Astrocyte of the hippocampus (primary cell): ENCODE results near the gene IGSF11.
A peak's percentile ranks its signal among the peaks of the same experiment; 100 is the strongest.
"Not testable (repeated sequence)": the region's sequence is repeated elsewhere in the genome, so short reads cannot be mapped to it uniquely, and the experiment has no call there.

Experiments
- DNase-seq: peaks from one replicate; pipeline ENCODE4 v3.0.0; 2011; ENCODE audit warnings: low read depth, low spot score

The IGSF11 gene

GRCh38 chr3:118990823-118991560, 43.7 kb downstream of the IGSF11 start:
- peak; percentile 69 for DNase-seq

GRCh38 chr3:118988198-118989130, 46.2 kb downstream of the IGSF11 start:
- DNase-seq = no peak

GRCh38 chr3:118987477-118987876, 47.2 kb downstream of the IGSF11 start:
- DNase-seq = peak; percentile 93

- no peak for DNase-seq
Measured at GRCh38 chr3:118986734-118987133, 47.9 kb downstream of the IGSF11 start.

- DNase-seq = no peak
Measured at GRCh38 chr3:118984699-118985098, 49.9 kb downstream of the IGSF11 start.

- no peak for DNase-seq
Measured at GRCh38 chr3:118981494-118982134, 53.0 kb downstream of the IGSF11 start.

DNA sequence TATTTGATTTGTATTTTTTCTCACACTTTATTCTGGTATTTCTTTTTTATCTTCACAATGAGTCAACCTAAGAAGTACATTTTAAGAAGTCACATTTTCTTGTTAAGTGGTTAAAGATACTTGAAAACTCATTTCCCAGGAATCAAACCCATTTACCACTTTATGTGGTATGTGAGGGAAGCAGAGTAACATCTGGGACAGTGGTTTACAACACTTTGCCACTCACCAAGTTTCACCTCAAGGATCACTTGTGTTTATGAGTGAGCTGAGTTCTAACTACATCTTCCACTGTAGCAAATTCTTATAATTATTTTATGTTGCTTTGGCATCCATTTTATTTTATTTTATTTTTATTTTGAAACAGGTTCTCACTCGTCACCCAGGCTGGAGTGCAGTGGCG, 53.8 kb downstream of the IGSF11 start:
- DNase-seq = no peak

- DNase-seq = no peak
Measured at GRCh38 chr3:118978393-118978758, 56.3 kb downstream of the IGSF11 start.

- no peak for DNase-seq
Measured at GRCh38 chr3:118977671-118978392, 56.8 kb downstream of the IGSF11 start.

GRCh38 chr3:118977118-118977517, 57.5 kb downstream of the IGSF11 start:
- no peak for DNase-seq

DNA sequence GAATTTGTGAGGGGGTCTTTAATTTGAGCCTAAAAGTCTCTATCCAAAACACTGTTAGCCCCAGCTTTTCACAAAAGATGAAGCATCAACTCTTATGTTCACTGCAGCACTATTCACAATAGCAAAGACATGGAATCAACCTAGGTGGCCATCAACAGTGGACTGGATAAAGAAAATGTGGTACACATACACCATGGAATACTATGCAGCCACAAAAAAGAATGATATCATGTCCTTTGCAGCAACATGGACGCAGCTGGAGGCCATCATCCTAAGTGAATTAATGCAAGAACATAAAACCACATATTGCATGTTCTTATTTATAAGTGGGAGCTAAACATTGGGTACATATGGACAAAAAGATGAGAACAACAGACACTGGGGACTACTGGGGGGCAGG, 59.2 kb downstream of the IGSF11 start:
- DNase-seq = not testable (repeated sequence)

- DNase-seq = no peak
Measured at GRCh38 chr3:118974356-118975097, 60.1 kb downstream of the IGSF11 start.

DNA sequence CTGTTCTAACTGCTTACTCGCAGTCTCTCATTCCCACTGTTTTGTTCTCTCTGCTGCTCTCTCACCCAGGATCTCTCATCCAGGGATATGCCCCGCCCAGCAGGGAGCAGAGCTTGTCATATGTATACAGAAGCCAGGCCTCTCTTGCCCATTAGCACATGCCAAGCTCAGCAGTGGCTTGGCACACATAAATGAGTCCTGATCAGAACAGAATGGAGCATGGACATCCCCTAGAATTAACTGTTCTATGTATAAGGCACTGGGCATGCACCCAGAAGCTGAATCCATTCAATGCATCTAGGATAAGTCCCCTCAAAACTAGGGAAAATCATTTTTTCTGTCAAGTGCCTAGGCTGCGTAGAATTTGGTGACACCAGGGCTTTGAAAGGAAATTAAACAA, 61.6 kb downstream of the IGSF11 start:
- no peak for DNase-seq

DNA sequence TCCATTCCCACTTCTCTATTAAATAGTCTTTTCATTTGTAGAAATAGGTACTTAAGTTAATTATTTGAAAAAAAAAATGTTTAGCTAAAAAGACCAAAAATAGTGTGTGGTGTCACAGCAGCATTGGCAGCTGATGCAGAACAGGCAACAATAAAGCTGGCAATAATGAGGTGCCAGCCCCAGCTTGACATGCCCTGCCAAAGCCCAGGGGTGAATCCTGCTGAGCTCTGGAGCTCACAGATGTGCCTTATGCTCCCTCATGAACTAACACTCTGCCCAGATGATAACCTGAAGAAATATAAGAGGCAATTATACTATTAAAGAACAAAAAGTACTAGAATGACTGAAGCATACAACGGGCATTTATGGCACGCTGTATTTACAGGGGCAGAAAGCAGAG, 63.8 kb downstream of the IGSF11 start:
- DNase-seq = no peak

DNA sequence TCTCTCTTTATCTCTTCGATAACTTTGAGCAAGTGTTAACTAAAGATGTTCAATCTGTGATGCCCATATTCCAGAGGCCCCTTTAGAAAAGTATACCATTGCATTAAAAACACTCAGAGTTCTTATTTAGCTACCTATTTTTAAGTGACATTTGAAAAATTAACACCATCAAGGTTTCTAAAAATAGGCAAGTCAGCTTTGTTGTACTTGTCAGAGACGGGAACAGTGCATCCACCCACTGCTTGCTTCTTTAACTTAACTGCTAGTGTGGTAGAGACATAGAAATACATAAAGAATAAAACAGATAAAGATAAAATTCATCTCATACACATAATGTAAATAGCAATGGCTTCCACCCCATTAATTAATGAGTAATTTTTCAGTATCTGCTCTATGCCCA, 66.0 kb downstream of the IGSF11 start:
- DNase-seq = no peak

GRCh38 chr3:118968111-118968510, 66.5 kb downstream of the IGSF11 start:
- DNase-seq = no peak

DNA sequence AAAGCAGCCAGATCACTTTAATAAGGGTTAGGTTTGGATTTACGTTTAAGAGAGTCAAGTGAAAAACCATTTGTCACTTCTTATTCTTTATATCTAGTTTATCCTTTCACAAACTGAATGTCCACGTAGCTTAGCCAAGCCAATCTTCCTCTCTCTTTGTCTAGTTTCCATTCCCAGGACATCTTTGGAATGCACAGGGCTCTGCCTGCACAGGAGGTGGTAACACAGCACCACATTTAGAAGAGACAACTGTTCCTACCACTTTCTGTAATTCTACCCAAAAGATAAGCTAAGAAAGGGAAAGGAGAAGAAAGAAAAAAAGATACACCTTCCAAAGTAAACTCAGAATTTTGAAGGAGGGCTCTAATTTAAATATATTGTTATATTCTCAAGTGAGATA, 67.9 kb downstream of the IGSF11 start:
- no peak for DNase-seq

- DNase-seq = no peak
Measured at GRCh38 chr3:118963711-118964110, 70.9 kb downstream of the IGSF11 start.

- DNase-seq = no peak
Measured at GRCh38 chr3:118960876-118961450, 73.7 kb downstream of the IGSF11 start.

- DNase-seq = no peak
Measured at GRCh38 chr3:118955914-118956556, 78.6 kb downstream of the IGSF11 start.
